Ramos (cell line): ENCODE measurements around the gene TBK1.
"Not testable (repeated sequence)": the region's sequence is repeated elsewhere in the genome, so short reads cannot be mapped to it uniquely, and the experiment has no call there.

Experiments used
- in situ Hi-C: fragments of 300-500 bp; cut with MboI; formaldehyde crosslinking; loops from one replicate; pipeline ENCODE4 v1.14.3; 2022; ENCODE audit warnings: low sequenced_read_pairs; ENCODE audit not compliant: unreplicated experiment

Gene TBK1

DNA sequence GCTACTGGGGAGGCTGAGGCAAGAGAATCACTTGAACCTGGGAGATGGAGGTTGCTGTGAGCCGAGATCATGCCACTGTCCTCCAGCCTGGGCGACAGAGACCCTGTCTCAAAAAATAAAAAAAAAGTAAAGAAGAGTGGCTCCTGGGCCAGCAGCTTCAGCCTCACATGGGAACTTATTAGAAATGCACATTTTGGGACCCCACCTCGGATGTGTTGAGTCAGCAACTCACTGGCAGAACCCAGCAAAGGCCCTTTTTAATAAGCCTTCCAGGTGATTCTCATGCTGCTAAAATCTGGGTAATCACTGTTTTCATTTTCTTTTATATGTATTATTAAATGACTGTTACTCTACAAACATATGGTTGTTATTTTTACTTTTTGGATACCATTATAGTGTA, 41.6 kb downstream of the TBK1 start:
- in situ Hi-C loops, result no loop called here

GRCh38 chr12:64494998-64495729, 43.2 kb downstream of the TBK1 start:
- in situ Hi-C loops, result no loop called here

- in situ Hi-C loops, result no loop called here
Measured at GRCh38 chr12:64496839-64497400, 45.0 kb downstream of the TBK1 start.

GRCh38 chr12:64497484-64497883, 45.6 kb downstream of the TBK1 start:
- in situ Hi-C loops, result no loop called here

DNA sequence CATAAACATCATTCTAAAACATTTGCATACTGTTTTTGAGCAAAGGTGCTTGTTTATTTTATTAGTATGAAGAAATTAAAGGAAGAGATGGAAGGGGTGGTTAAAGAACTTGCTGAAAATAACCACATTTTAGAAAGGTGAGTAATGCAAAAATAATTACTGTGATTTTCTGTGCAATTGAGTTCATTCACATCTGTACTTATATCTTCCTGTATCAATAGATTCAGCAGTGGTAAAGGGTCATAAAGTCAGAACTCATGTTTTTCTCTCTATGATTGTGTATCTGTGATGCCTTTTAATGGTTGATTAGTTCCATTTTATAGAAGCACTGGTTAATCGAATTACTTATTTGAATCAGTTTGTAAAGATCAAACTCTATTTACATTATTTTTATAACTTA, 46.0 kb downstream of the TBK1 start:
- in situ Hi-C loops, result no loop called here

DNA sequence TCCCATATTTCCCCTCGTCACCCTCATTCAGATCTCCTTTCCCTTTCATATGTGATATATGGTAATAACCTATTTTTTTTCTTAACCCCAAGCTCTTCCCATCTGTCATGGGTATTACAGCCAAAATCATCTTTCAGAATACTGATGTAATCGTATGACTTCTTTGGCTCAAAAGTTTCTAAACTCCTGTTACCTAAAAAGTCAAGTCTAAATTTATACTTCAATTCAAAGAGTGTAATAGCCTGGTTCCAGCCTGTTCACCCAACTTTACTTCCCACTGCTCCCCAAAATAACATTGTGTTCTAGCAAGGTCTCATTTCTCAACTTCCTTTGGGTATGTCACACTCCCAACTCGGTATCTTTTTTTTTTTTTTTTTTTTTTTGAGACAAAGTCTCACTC, 48.5 kb downstream of the TBK1 start:
- in situ Hi-C loops, result no loop called here

GRCh38 chr12:64501486-64501885, 49.6 kb downstream of the TBK1 start:
- in situ Hi-C loops, result no loop called here

DNA sequence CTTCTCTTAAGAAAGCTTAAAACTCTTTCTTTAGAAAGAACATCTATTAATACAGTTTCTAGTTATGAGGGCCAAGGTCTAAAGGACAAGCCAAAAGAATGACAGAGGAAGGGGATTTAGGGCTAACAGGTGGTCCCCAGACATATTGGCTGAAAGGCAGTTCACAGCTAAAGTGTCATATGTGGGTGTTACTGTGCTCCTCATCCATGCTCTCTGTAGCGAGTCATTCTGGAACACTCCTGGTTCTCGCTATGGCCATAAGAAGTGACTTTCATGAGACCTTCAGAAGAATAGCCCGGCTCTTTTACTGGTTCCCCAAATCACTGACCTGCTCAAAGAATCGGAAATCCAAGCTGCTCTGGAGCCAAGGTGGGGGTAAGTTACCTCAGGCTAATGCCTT, 55.0 kb downstream of the TBK1 start:
- in situ Hi-C loops, result no loop called here

DNA sequence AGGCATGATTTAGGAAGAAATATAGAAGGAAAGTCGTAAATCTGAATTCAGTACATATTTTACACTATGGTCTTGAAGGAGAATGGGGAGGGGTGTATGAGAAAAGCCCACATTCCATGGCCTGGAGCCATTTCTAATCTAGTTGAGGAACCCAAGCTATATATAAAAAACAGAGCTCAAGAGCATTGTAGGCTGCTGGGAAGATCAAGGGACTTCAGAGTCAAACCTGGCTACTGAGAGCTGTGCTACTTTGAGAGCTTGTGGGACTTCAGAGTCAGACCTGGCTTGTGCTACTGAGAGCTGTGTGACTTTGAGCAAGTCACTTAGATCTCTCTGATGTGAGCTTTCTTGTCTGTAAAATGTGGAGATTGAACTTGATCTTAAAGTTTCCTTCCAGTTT, 58.7 kb downstream of the TBK1 start:
- in situ Hi-C loops, result no loop called here

DNA sequence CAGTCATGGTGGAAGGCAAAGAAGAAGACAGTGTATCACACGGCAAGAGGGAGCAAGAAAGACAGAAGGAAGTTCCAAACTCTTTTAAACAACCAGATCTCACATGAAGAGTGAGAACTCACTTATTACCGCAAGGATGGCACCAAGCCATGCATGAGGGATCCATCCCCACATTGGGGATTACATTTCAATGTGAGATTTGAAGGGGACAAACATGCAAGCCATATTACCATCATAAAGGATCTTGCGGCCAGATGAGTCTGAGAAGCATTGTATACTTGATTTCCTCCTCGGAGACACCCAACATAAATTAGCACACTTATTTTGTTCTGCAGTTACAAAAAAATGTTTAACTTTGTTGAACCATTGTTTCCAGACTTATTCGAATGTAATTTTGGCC, 66.5 kb downstream of the TBK1 start:
- in situ Hi-C loops, result no loop called here

GRCh38 chr12:64521833-64522232, 69.9 kb downstream of the TBK1 start:
- in situ Hi-C loops, result no loop called here

DNA sequence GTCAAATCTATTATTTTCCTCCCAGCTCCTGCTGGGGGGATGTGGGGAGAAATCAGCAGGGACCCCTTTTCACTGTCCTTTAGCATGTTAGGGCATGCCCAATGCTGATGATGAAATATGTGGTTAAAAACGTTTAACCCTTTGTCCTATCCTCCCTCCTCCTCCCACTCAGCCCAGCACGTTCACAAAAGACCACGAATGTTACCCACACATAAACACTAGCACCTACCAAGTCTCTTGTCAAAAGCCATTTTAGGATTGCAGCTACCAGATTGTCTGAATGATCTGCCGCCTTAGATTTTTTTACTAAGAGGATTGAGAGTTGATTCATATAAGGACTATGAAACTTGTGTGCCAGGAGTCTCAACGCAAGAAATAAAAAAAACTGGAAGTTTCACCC, 70.4 kb downstream of the TBK1 start:
- in situ Hi-C loops, result no loop called here

GRCh38 chr12:64522807-64523206, 70.9 kb downstream of the TBK1 start:
- in situ Hi-C loops, result no loop called here

DNA sequence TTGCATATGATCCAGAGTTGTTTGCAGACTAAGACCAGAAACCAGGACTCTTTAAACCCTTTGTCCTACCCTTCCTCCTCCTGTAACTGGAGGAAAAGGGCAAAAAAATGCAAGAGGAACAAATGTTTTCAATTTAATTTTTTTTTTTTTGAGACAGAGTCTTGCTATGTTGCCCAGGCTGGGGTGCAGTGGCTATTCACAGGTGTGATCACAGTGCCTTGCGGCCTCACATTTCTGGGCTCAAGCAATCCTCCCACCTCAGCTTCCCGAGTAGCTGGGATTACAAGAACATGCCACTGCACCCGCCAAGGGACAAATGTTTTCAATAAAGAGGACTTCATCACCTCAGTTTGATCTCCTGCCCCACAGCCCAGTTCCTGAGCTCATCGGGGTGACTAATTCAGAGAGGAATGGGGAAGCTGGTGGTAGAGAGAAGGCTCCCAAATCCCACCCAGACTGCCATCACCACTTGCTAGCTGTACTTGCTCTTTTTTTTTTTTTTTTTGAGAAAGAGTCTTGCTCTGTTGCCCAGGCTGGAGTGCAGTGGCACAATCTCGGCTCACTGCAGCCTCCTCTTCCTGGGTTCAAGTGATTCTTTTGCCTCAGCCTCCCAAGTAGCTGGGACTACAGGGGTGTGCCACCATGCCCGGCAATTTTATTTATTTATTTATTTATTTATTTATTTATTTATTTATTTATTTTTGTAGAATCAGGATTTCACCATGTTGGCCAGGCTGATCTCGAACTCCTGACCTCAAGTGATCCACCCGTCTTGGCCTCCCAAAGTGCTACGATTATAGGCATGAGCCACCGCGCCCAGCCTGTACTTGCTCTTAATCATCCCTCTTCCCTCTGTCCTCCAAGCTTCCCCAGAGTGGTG, 71.9 kb downstream of the TBK1 start:
- in situ Hi-C loops, result not testable (repeated sequence)

- in situ Hi-C loops, result no loop called here
Measured at GRCh38 chr12:64525461-64526160, 73.7 kb downstream of the TBK1 start.

GRCh38 chr12:64526859-64527258, 74.9 kb downstream of the TBK1 start:
- in situ Hi-C loops, result no loop called here

DNA sequence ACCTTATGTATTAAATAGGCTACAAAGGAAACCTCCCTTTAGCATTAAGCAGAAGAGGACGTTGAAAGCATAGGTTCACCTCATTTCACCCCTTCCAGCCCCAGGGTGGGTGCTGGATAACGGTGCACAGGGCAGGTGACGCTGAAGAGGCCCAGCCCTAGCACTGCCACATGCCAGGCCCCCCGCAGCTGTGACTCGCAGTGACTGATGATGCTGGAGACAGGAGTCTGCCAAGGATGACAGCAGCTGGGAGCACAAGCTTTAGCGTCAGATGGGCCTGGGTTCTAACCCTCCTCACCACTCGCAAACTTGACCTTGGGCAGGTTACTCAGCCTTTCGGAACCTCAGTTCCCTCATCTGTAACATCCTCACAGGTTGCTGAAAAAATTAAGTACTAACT, 76.7 kb downstream of the TBK1 start:
- in situ Hi-C loops, result no loop called here

GRCh38 chr12:64530566-64530965, 78.6 kb downstream of the TBK1 start:
- in situ Hi-C loops, result no loop called here

GRCh38 chr12:64531665-64532334, 79.9 kb downstream of the TBK1 start:
- in situ Hi-C loops, result no loop called here

DNA sequence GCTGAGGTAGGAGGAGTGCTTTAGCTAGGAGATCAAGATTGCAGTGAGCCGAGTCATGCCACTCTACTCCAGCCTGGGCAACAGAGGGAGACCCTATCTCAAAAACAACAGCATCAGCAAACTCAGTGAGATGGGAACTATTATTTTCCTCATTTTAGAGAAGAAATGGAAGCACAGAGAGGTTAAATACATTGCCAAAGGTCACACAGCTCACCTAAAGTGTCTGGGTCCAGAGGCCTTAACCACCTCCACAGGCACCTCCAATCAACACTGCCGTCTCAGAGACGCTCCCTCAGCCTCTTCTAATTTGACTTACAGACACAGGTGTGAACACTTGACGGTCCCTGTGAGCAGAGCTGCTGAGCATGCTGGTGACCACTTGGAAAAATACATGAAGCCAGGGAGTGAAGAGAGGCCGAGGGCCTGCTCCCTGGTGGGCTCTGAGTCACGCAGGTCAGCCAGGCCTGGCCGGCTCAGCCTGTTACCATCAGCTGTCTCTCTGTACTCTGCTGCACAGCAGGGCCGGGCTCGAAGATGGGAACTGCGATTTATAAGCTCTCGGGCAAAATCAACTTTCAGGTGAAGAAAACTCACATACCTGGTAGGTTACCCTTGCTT, 80.9 kb downstream of the TBK1 start:
- in situ Hi-C loops, result no loop called here
